Central memory CD4-positive, alpha-beta T cell (primary cell): Measurements from ENCODE around the gene ST8SIA2.

Experiments
- DNase-seq: peaks from one replicate; pipeline ENCODE4 v3.0.0; 2022

ST8SIA2 gene

GRCh38 chr15:92495446-92495845 lies 101.8 kb downstream of the ST8SIA2 start:
- no peak for DNase-seq

GRCh38 chr15:92499731-92500530 lies 106.2 kb downstream of the ST8SIA2 start:
- DNase-seq: no peak

- DNase-seq: no peak
Measured at GRCh38 chr15:92502336-92502735, 108.7 kb downstream of the ST8SIA2 start.

DNA sequence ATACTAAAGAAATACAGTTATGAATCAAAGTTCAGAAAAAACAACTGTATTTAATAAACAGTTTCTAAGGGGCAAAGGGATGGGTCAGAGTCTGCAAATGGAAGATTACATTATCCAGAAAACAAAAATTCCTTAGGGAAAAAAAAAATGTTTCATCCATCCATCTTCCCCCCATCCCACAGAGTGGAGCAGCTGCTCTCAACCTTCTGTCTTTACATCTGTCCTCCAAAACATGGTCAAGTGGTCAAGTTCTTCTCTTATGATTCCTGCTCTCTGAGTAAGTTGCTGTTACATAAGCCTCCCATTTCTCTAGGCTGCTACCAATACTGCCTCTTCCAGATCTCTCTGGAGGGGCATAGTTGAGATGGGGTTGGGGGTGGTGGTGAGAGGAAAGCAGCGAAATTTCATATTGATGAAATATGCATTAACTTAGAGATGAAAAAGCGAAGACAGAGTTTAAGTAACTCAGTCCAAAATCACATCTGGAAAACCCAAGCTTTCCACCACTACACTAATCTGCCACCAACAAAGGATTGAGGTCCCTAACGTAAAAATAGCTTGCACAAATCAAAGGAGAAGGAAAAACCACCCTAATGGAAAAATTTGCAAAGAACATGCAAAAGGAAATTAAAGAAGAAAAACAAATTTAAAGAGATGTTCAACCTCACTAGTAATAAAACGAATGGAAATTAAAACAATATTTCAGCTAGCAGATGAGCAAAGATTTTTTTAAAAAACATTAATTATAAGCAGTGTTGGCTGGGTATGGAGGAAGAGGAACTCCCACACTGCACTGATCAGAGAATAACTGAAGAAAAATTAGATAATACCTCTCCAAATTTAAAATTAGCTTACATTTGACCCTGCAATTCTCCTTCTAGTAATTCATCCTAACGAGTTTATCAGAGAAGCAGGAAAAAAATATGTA lies 109.5 kb downstream of the ST8SIA2 start:
- no peak for DNase-seq

GRCh38 chr15:92503889-92504288 lies 110.2 kb downstream of the ST8SIA2 start:
- no peak for DNase-seq

GRCh38 chr15:92505611-92506010 lies 111.9 kb downstream of the ST8SIA2 start:
- no peak for DNase-seq

- DNase-seq: no peak
Measured at GRCh38 chr15:92506506-92506905, 112.8 kb downstream of the ST8SIA2 start.

- DNase-seq: no peak
Measured at GRCh38 chr15:92510163-92510882, 116.6 kb downstream of the ST8SIA2 start.
